OCI-LY3 (cell line): ENCODE measurements around the gene GFPT2.

ENCODE experiments used
- H2AFZ ChIP-seq: fragments of 200-600, 300-600 bp; shearing (Covaris generic); 2 replicates; pipeline ENCODE4 v1.6.0; 2014; ENCODE audit warnings: antibody characterized with exemption, low read depth, low read length
- H3K27ac ChIP-seq: fragments of 200-600, 300-600 bp; sonication (generic); 2 replicates; pipeline ENCODE4 v1.5.1; 2014; ENCODE audit warnings: mild to moderate bottlenecking, low read length, moderate library complexity, mixed read lengths
- H3K27me3 ChIP-seq: fragments of 200-600, 300-600 bp; sonication (generic); 2 replicates; pipeline ENCODE4 v1.6.1; 2014; ENCODE audit warnings: low read depth, low read length, mixed read lengths
- H3K36me3 ChIP-seq: fragments of 200-600, 300-600 bp; sonication (generic); replicated peaks from 2 replicates; pipeline ENCODE3; 2014; ENCODE audit warnings: low read depth, low read length, mixed read lengths
- H3K4me1 ChIP-seq: fragments of 300-600, 200-600 bp; sonication (generic); 2 replicates; pipeline ENCODE4 v1.6.1; 2014; ENCODE audit warnings: low read length, mixed read lengths
- H3K4me2 ChIP-seq: fragments of 200-600, 300-600 bp; sonication (generic); 2 replicates; pipeline ENCODE4 v1.6.1; 2014; ENCODE audit warnings: low read length, mixed read lengths
- H3K4me3 ChIP-seq: fragments of 300-600, 200-600 bp; sonication (generic); 2 replicates; pipeline ENCODE4 v1.5.1; 2014; ENCODE audit warnings: antibody characterized with exemption, mild to moderate bottlenecking, low read length, moderate library complexity
- H3K79me2 ChIP-seq: fragments of 300-600, 200-600 bp; shearing (Covaris generic); 2 replicates; pipeline ENCODE4 v1.6.1; 2014; ENCODE audit warnings: mild to moderate bottlenecking, low read length, mixed read lengths
- H3K9ac ChIP-seq: fragments of 300-600, 200-600 bp; shearing (Covaris generic); 2 replicates; pipeline ENCODE4 v1.6.0; 2014; ENCODE audit warnings: mild to moderate bottlenecking, low read length, moderate library complexity
- H3K9me3 ChIP-seq: fragments of 200-600, 300-600 bp; shearing (Covaris generic); 2 replicates; pipeline ENCODE4 v1.6.1; 2014; ENCODE audit warnings: low read length, mixed read lengths; ENCODE audit not compliant: insufficient read depth
- H4K20me1 ChIP-seq: fragments of 200-600, 300-600 bp; sonication (generic); 2 replicates; pipeline ENCODE4 v1.6.1; 2016; ENCODE audit warnings: low read length, mixed read lengths; ENCODE audit not compliant: insufficient read depth
- CTCF ChIP-seq: fragments of 200-600, 300-600 bp; sonication (generic); IDR thresholded peaks from 2 replicates; pipeline ENCODE4 v1.5.1; 2014; ENCODE audit warnings: antibody characterized with exemption, low read length, low read depth
- EZH2phosphoT487 ChIP-seq: fragments of 200-600 bp; shearing (Covaris generic); IDR thresholded peaks from 2 replicates; pipeline ENCODE4 v1.6.1; 2018; ENCODE audit warnings: antibody characterized with exemption, mixed run types, low read depth

Gene GFPT2

GRCh38 chr5:180353048-180353979 lies at the start of gene GFPT2:
GFPT2 (minus strand) TSS chr5:180353336; CDS start chr5:180353217, 119 bp downstream.
- no peak within 1 kb of the TSS for H3K9ac ChIP-seq
- no peak within 1 kb of the TSS for H3K4me2 ChIP-seq
- no peak for TF ChIP-seq EZH2phosphoT487
- no peak for TF ChIP-seq CTCF

GRCh38 chr5:180402716-180403115 lies 49.6 kb upstream of the GFPT2 start:
- Histone ChIP-seq H3K9ac (no peak overlapping the region), H4K20me1 (no peaks in the 10 kb centered on the region), H3K4me3 (no peak overlapping the region), H3K4me1 (no peaks in the 10 kb centered on the region), H3K36me3 (no peaks in the 10 kb centered on the region), H3K27me3 (no peaks in the 10 kb centered on the region), H3K4me2 (no peak overlapping the region), H3K9me3 (no peaks in the 10 kb centered on the region), H3K27ac (no peak overlapping the region), H3K79me2 (no peaks in the 10 kb centered on the region), H2AFZ (no peak overlapping the region)
- no peak for TF ChIP-seq EZH2phosphoT487
- no peak for TF ChIP-seq CTCF

More at GRCh38 chr5:180353048-180353979, at the start of gene GFPT2:
- Histone ChIP-seq H3K27ac (no peak within 1 kb of the TSS), H3K36me3 (no peaks in the 10 kb centered on the region), H3K79me2 (no peaks in the 10 kb centered on the region), H3K4me3 (no peak within 1 kb of the TSS), H3K9me3 (no peaks in the 10 kb centered on the region), H3K27me3 (no peaks in the 10 kb centered on the region), H2AFZ (no peak within 1 kb of the TSS), H4K20me1 (no peaks in the 10 kb centered on the region), H3K4me1 (no peaks in the 10 kb centered on the region)

GRCh38 chr5:180401229-180401907 lies 48.2 kb upstream of the GFPT2 start:
- Histone ChIP-seq H3K27ac (no peak overlapping the region), H3K79me2 (no peaks in the 10 kb centered on the region), H3K9me3 (no peaks in the 10 kb centered on the region), H3K4me2 (no peak overlapping the region), H3K4me1 (no peaks in the 10 kb centered on the region), H3K36me3 (no peaks in the 10 kb centered on the region), H4K20me1 (no peaks in the 10 kb centered on the region), H3K27me3 (no peaks in the 10 kb centered on the region), H3K4me3 (no peak overlapping the region), H3K9ac (no peak overlapping the region), H2AFZ (no peak overlapping the region)
- no peak for TF ChIP-seq EZH2phosphoT487
- no peak for TF ChIP-seq CTCF

- Histone ChIP-seq H3K27me3 (no peaks in the 10 kb centered on the region), H3K4me1 (no peaks in the 10 kb centered on the region), H4K20me1 (no peaks in the 10 kb centered on the region), H3K9ac (no peak overlapping the region), H2AFZ (no peak overlapping the region), H3K36me3 (no peaks in the 10 kb centered on the region), H3K4me3 (no peak overlapping the region), H3K79me2 (no peaks in the 10 kb centered on the region), H3K27ac (no peak overlapping the region), H3K9me3 (no peaks in the 10 kb centered on the region), H3K4me2 (no peak overlapping the region)
- TF ChIP-seq EZH2phosphoT487 (no peak), CTCF (no peak)
Observed at GRCh38 chr5:180400416-180400815, 47.3 kb upstream of the GFPT2 start.
